Lower leg skin (tissue), 3 donors: ENCODE data around the gene DIP2C.

Source experiments
- CTCF ChIP-seq, 3 donors: fragments of 450-650 bp; IDR thresholded peaks; one replicate each; pipeline ENCODE4 v1.5.1; 2016; ENCODE audit warnings: antibody characterized with exemption in 3 of 3, mild to moderate bottlenecking in 3 of 3, moderate library complexity in 2 of 3
- POLR2A ChIP-seq, 2 donors: fragments of 450-650 bp; IDR thresholded peaks; one replicate each; pipeline ENCODE4 v1.6.1; 2016 to 2017; ENCODE audit warnings: antibody characterized with exemption in 2 of 2, mild to moderate bottlenecking in 1 of 2, moderate library complexity in 1 of 2

GRCh38 chr10:649798-650440 is 39.5 kb downstream of the DIP2C start:
- no peak for TF ChIP-seq CTCF (IDR thresholded peaks at IDR 0.05)
- no peak for TF ChIP-seq POLR2A (IDR thresholded peaks at IDR 0.05)
